HG02852 (cell line): ENCODE data around the gene TOP2A.

Source experiments
- ATAC-seq: cut with Tn5 transposase; IDR thresholded peaks from one replicate; pipeline ENCODE4 v1.9.1; 2021; ENCODE audit warnings: mild to moderate bottlenecking, moderate library complexity; ENCODE audit not compliant: unreplicated experiment

The TOP2A gene

DNA sequence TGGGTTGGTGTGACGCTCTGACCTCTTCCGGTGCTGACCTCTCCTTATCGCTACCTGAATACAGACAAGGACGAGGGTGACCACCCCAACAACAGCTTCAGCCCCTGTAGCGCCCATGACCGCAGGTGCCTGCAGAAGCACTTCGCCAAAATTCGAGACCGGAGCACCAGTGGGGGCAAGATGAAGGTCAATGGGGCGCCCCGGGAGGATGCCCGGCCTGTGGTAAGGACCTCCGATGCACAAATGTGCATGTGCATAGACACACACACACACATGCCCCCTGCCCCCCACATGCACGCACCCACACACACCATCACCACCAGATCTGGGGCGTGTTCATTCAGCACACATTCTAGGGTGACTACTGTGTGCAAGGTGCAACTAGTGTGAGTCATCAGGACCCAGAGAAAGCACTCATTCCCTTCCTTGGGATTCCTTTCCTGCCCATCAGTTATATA is 35.3 kb upstream of the TOP2A start:
- ATAC-seq: no peak

DNA sequence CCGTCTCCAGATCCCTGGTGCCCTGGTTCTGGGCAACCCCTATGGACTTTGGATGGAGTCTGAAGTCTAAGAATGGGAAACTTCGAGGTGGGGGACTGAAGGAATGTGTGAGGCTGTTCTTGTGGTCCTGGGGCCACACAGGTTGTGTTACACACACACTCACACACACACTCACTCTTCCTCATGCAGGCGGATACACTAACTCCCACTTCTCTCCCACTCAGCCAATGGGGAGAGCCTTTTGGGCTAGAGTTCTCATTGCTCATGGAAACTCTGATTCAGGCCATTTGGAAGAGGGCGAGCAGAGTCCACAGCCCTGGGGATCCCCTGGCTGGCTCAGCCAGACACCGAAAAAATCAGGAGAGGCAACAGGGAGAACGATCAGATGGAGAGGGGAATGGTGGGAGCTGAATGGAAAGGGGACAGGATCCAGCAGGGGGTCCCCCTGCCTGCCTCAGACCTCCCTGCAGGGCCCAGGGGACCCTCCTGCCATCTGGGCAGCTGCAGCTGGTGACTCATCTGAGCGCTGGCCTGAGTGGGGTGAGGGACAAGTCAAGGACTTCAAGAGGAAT is 34.6 kb upstream of the TOP2A start:
- ATAC-seq: no peak

DNA sequence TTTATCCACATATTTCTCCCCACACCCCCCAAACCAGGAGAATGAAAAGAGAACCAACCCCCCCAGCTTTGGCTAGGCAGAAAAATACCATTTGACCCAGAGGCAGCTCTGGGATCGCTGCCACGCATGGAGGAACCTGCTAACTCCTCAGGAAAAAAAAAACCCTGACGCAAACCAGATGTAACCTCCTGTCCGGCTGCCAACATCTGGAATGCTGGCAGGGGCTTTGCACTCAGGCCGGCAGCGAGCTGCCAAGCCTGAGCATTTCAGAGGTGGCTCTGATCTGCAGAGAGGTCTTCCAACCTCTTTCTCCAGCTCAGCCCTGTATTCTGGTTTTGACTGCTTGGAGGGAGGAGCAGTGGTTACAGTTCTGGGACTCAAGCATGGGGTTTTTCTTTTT is 33.7 kb upstream of the TOP2A start:
- ATAC-seq: no peak

DNA sequence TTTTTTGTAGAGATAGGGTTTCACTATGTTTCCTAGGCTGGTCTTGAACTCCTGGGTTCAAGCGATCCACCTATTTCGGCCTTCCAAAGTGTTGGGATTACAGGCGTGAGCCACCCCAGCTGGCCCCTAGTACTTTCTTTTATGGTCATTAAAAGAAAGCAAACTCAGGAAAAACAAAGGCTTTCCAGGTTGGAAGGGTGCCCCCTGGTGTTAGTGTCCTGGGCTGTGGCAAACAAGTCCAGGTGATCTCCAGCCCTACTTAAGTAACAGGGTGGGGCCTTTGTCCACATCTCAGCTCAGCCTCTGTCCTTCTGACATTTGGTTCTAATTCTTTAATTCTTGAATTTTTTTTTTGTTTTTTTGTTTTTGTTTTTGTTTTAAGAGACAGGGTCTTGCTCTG is 32.5 kb upstream of the TOP2A start:
- no peak for ATAC-seq

DNA sequence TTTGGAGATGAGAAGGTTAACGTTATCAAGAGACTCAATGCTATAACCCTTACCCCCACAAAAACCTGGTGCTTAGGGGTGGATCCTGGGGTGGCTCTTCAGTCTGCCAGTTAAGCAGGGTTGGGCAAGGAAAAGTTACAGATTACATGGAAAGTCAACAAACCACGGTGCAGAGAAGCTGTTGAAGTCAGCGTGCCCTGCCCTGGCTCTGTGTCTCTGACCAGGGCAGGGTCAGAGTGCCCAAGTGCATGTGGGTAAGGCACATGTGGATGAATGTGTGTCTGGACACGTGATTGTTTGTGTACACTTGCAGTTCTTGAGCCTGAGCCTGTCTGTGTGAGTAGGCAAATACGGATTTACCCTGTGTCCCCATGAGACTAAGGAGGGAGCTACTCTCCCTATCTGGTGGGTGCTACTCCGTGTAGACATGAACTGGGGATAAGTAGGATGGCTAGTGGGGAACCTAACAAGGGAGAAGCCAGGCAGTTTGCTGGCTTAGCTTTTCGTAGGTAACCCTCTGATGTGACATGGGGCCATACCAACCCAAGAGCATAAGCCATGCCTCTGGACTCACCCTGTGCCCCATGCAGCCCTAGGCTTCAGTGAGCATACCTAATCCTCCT is 31.1 kb upstream of the TOP2A start:
- ATAC-seq: no peak

- ATAC-seq: no peak
These were observed 30.5 kb upstream of the TOP2A start for GRCh38 chr17:40448213-40448638.

DNA sequence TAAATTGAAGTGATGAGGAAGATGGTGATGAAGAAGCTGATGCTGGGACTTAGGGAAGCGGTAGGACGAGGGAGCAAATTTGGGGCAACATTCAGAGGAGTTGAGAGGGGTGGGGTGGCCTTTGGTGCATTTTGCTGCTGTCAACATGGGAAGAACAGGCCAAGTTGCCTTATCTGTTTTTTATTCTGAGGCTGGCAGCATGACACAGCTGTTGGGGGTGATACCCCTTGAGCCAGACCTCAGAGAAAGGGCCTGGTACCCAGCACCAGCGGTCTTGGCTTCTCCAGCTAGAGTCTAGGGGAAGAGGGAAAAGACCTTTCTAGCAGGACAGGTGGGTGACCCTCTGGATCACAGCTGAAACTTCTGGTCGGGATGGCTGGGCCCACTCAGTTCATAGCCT is 30.1 kb upstream of the TOP2A start:
- ATAC-seq: no peak

- no peak for ATAC-seq
These were observed 29.5 kb upstream of the TOP2A start for GRCh38 chr17:40447148-40447644.

DNA sequence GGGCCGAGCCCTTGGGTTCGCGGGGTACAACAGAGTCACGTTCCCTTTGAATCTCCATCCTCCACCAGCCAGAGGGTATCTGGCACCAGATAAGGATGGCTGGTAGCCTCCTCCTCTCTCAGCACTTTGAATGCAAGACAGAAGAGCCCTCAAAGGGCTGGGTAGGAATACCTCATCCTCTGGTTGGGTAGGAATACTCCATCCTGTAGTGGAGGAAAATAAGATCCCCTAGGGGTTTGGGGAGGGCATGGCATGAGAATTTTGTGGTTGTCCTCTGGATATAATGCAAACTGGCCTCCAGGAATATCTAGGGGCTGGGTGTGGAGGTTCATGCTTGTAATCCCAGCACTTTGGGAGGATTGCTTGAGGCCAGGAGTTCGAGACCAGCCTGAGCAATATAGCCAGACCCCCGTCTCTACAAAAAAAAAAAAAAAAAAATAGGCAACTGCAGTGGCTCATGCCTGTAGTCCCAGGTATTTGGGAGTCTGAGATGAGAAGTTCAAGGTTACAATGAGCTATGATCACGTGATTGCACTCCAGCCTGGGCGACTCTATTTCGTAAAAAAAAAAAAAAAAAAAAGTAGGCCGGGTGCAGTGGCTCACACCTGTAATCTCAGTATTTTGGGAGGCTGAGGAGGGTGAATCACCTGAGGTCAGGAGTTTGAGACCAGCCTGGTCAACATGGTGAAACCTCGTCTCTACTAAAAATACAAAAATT is 28.2 kb upstream of the TOP2A start:
- ATAC-seq: no peak

DNA sequence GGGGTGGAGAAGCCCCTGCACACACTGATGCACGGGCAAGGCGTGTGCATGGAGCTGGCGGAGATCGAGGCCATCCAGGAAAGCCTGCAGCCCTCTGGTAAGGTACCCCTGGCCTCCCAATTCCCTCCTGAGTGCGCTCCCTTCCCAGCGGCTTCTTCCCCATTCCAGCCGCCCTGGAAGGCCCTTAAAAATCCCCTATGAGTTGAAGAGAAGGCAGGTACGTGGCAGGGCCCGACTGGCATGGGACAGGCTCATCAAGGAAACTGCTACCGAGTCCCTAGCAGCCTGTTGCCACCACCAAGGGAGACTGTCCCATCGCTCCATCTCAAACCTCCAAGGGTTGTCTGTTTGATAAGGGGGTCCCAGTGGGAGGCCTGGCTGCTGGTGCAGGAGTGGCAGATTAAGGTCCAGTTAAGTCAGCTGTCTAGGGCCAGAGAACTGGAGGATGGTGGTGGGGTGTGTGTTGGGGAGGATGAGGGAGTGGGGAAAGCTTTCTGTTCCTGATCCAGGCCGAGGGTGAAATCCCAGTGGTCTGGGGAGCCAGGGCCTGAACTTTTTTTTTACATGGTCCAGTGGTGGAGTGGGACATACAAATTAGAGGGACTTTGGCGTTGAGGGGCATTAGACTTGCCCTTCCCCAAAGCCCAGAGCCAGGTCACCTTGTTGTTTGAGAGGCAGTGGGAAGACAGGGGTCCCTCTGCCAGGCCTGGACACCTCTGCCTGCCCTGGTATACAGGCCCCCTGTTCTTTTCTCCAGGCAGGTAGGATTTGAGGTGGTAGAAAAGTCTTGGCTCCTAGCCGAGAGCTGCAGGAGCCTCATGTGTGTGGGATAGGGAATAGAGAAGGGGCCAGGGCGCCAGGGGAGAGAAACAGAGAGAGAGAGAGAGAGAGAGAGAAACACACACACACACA is 26.5 kb upstream of the TOP2A start:
- ATAC-seq: no peak

- ATAC-seq: no peak
These were observed 25.7 kb upstream of the TOP2A start, which contains the start of gene IGFBP4 for GRCh38 chr17:40443196-40443987. TSS of gene IGFBP4 (plus strand) at chr17:40443450. CDS start at chr17:40443736, 286 bp downstream.

- no peak for ATAC-seq
These were observed 24.9 kb upstream of the TOP2A start for GRCh38 chr17:40442392-40443195.

DNA sequence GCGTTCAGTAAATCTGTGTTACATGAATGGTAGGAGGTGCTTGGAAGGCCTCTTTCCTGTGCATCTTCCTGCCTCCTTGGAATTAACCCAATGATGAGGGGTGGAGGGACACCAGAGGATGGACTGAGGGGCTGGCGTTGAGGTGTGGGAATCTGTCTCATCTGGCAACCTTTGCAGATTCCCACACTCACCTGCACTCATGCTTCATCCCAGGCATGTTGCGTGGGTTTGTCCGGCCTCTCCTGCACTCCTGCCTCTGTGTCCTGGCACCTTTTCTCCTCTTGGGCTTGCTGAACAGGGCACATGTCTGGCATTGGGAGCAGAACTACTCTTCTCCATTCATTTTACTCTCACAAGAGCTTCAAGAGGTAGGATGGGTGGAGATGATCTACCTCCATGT is 22.5 kb upstream of the TOP2A start:
- ATAC-seq: no peak

DNA sequence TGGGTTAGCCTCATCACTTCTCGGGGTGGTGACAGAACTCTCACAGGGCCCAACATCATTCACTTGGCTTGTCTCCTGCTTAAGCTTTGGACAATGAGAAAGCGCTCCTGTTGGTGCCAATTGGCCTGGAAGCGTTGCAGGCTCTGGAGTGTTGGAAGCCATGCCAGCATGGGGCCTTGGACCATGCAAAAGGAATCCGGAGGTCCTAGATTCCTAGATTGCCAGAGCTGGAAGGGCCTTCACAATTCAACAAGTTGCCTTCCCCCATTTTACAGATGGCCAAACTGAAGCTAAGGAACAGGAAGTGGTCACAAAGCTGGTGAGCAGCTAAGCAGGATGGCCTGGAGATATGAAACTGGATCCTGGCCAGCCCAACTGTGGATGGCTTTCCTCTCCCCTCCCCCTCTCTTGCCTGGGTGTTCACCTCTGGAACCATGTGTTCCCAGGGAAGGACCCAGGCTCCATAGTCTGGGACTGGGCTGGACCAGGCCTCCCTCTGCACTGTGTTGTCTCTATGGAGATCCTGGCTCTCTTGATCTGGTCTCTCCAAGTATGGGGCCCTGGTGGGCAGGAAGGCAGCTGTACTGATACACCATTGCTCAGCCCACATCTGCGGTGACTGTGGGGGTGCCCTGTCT is 19.5 kb upstream of the TOP2A start:
- ATAC-seq: no peak

- ATAC-seq: no peak
These were observed 18.9 kb upstream of the TOP2A start for GRCh38 chr17:40436636-40437035.

DNA sequence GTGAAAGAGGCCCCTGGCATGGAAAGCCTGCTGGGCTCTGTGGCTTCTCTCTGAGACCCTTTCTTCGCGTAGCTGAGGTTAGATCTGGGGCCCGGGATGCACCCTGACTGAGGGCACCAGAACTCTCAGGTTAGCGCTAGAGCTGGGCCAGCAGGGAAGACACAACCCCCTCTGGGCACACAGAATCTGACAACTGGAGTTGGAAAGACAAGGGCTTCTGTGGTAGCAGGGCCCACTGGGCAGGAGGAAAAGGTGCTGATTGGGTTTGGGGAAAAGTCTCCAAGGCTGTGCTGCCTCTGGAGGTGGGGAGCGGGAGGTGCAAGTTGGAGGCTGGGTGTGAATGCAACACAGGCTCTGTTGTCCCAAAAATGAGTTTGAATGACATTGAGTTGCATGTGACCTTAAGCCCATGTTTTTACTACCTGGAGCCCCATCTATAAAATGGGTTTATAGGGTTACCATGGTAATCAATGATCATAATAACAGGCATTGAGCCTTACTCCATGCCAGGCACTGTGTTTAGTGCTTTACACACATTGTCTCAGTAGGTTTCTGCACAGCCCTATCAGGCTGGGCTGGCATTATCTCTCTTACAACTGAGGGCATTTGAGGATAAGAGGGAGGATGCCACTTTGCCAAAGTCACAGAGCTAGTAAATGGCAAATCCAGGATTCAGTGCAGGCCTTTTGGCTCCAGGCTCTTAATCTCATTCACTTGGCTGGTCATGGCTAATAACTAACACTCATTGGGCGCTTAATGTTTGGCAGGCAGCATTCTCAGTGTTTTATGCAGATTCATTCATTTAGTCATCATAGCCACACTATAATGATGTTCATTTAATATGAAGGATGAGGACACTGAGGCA is 16.1 kb upstream of the TOP2A start:
- no peak for ATAC-seq

GRCh38 chr17:40432864-40433528 is 15.3 kb upstream of the TOP2A start:
- ATAC-seq: no peak
